A375 (cell line): Measurements from ENCODE around the gene NUMBL. TPM values are rescaled to one million over a fixed set of nuclear protein-coding genes. Genes with fewer than 3 reads are reported as not detected.

Source experiments
- small RNA-seq: library from RNA; depleted of rRNA; stranded (forward); fragments of <200 nt; gene quantifications from one replicate; pipeline ENCODE3, GENCODE V24; 2014
- total RNA-seq: library from RNA; depleted of rRNA; stranded (reverse); fragments of >200 nt; shearing (Covaris generic); gene quantifications from 2 replicates; pipeline ENCODE4 v1.2.3, GENCODE V29; 2014; rRNA removed

The NUMBL gene
- total RNA-seq, result 12.5 and 14.4 TPM in 2 replicates

DNA sequence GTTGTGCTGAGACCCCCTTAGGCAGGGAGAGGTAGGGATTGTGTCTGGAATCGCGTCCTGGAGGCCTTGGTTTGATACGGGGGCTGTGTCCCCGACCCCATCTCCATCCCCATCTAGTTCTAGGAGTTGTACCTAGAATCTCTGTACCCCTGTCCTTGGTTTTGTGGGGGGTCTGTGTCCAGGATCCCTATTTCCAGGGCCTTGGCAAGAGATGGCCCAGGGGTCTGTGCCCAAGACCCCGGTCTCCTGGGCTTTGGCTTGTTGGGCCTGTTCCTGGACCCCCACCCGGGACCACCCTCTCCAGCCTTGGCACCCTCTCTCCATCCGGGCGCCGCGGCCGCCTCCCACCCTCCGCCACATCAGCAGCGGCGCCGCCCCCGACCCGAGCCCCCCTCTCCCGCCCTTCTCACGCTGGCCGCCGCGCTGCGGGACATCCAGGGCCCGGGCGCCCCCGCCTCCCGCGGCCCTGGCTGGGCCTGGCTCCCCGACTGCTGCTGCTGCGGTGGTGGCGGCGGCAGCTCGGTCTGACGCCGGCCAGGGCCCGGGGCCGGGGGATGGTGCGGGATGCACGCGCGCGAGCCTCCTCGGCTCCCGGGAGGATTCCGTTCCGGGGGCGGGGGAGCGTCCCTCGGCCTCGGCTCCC lies at the start of gene NUMBL:
Gene NUMBL (minus strand): TSS at position 602 of the 643 bp plus-strand sequence. CDS start 168 bp downstream, at position 434.

DNA sequence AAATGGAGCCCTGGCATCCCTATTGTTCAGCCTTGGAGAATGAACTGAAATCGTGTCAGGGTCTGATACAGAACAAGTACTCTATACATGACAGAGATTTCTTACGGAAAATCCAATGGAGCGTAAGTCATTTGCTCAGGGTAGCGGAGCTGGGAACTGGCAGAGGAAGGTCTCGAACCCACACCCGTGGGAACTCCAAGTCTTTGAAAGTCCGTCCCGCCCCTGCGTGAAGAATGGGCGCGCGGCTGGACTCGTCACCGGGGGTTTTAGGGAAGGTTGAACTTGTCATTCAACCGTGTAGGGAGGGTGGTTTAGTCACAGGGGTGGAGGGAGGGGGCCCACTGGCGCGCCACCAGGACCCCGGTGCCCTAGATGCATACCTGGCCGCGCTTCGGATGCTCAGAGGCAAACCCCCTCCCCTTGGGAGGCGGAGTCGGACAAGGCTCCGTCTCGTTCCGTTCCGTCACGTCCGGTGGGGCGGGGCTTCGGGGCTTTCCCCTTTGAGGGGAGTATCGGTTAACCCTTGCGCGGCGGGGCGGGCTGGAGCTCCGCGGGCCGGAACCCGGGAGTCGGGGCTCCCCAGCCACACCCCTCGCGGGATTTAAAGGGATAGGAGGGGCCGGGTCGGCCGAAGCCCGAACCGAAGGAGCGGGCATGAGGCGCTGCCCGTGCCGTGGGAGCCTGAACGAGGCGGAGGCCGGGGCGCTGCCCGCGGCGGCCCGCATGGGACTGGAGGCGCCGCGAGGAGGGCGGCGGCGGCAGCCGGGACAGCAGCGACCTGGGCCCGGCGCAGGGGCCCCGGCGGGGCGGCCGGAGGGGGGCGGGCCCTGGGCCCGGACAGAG lies 26.3 kb upstream of the NUMBL start, which contains the start of the genes COQ8B and ITPKC:
Gene COQ8B (minus strand): TSS at position 405 of the 843 bp plus-strand sequence. CDS start 2,254 bp downstream, outside the sequence.
Gene ITPKC (plus strand): TSS at position 631 of the 843 bp plus-strand sequence. CDS start 24 bp downstream, at position 655.

Small RNAs within 50 kb of the gene (small RNA-seq; reads per million reads assigned to genes)
- gene RNU6-195P, result not detected

Other genes with a start within 250 kb of the NUMBL start
- gene SERTAD3, start 246.3 kb downstream of the NUMBL start, total RNA-seq, result 4.0 and 5.6 TPM in 2 replicates
- 41.0 and 52.6 TPM in 2 replicates for gene BLVRB, start 224.9 kb downstream of the NUMBL start, total RNA-seq
- gene SPTBN4, start 223.7 kb downstream of the NUMBL start, total RNA-seq, result 0.27 and 0.75 TPM in 2 replicates
- gene SHKBP1, start 113.8 kb downstream of the NUMBL start, total RNA-seq, result 23.2 and 32.5 TPM in 2 replicates
- 50.1 and 53.4 TPM in 2 replicates for gene LTBP4, start 89.3 kb downstream of the NUMBL start, total RNA-seq
- gene COQ8B, start 26.2 kb upstream of the NUMBL start, total RNA-seq, result 44.9 and 67.6 TPM in 2 replicates
- gene ITPKC, start 26.5 kb upstream of the NUMBL start, total RNA-seq, result 10.1 and 12.3 TPM in 2 replicates
- 2.2 TPM in 2 replicates for gene ACTMAP, start 59.8 kb upstream of the NUMBL start, total RNA-seq
- gene SNRPA, start 60.6 kb upstream of the NUMBL start, total RNA-seq, result 237 and 302 TPM in 2 replicates
- gene MIA, start 84.9 kb upstream of the NUMBL start, total RNA-seq, result 416 and 533 TPM in 2 replicates
- 23.4 and 30.1 TPM in 2 replicates for gene RAB4B, start 87.6 kb upstream of the NUMBL start, total RNA-seq
- 62.4 and 70.2 TPM in 2 replicates for gene EGLN2, start 108.5 kb upstream of the NUMBL start, total RNA-seq
- gene CYP2A6, start 159.8 kb upstream of the NUMBL start, total RNA-seq, result not detected in 2 replicates
- gene CYP2A7, start 191.6 kb upstream of the NUMBL start, total RNA-seq, result not detected in 2 replicates